SK-N-MC (cell line): ENCODE measurements around the gene PSTPIP1.

Experiments
- DNase-seq: peaks from one replicate; pipeline ENCODE4 v3.0.0-alpha.2; 2011; ENCODE audit warnings: low read depth, low spot score
- H3K27ac ChIP-seq: fragments of 200-600 bp; sonication (generic); 2 replicates; pipeline ENCODE4 v1.5.1; 2016; ENCODE audit warnings: mixed run types
- H3K36me3 ChIP-seq: fragments of 200-600 bp; sonication (generic); 2 replicates; pipeline ENCODE4 v1.6.1; 2017; ENCODE audit warnings: antibody characterized with exemption, low read length, mixed read lengths; ENCODE audit not compliant: insufficient read depth
- H3K4me3 ChIP-seq: fragments of 200-600 bp; sonication (generic); 2 replicates; pipeline ENCODE4 v1.5.1; 2016
- H3K9ac ChIP-seq: fragments of 200-600 bp; sonication (generic); 2 replicates; pipeline ENCODE4 v1.8.0; 2017; ENCODE audit warnings: mixed run types, mixed read lengths; ENCODE audit not compliant: insufficient read length
- H3K9me3 ChIP-seq: fragments of 200-600 bp; sonication (generic); 2 replicates; pipeline ENCODE4 v1.6.1; 2017; ENCODE audit warnings: low read depth, mild to moderate bottlenecking, antibody characterized with exemption, low read length, moderate library complexity, mixed read lengths
- EZH2 ChIP-seq: fragments of 200-600 bp; sonication (generic); IDR thresholded peaks from one replicate; pipeline ENCODE4 v1.6.1; 2017; ENCODE audit warnings: antibody characterized with exemption
- FOXP2 ChIP-seq: optimal IDR thresholded peaks from 2 replicates; pipeline ENCODE3; 2011; ENCODE audit warnings: mild to moderate bottlenecking, moderate library complexity; ENCODE audit not compliant: insufficient read depth; ENCODE audit errors: extremely low read length, control extremely low read depth
- POLR2AphosphoS5 ChIP-seq: IDR thresholded peaks from 2 replicates; pipeline ENCODE4 v1.6.1; 2012; ENCODE audit warnings: mild to moderate bottlenecking, low read depth, low read length, borderline replicate concordance

The PSTPIP1 gene

DNA sequence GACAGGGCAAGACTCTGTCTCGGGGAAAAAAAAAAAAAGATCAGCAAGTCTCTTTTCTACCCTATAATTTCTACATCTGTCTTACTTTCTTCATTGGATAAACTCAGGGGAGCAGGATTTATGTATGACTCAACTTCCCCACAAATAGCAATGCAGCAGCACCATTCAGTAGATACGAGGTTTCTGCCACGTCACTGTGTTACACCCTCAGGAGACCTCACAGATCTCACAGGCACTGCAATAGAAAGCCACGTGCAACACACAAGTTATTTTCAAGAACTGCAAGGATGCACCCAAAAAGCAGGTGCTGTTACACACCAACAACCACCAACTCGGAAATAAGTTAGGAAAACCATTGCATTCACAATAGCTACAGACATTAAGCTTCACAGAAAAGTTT, 45.7 kb downstream of the PSTPIP1 start:
- TF ChIP-seq EZH2 = no peak
- no peak for TF ChIP-seq POLR2AphosphoS5
- no peak for TF ChIP-seq FOXP2
- H3K36me3 ChIP-seq = peaks cover 51% of the 10 kb centered on the region
- no peaks in the 10 kb centered on the region for H3K9me3 ChIP-seq
- no peak overlapping the region for H3K4me3 ChIP-seq
- no peak overlapping the region for H3K27ac ChIP-seq
- DNase-seq = no peak
- no peak overlapping the region for H3K9ac ChIP-seq

DNA sequence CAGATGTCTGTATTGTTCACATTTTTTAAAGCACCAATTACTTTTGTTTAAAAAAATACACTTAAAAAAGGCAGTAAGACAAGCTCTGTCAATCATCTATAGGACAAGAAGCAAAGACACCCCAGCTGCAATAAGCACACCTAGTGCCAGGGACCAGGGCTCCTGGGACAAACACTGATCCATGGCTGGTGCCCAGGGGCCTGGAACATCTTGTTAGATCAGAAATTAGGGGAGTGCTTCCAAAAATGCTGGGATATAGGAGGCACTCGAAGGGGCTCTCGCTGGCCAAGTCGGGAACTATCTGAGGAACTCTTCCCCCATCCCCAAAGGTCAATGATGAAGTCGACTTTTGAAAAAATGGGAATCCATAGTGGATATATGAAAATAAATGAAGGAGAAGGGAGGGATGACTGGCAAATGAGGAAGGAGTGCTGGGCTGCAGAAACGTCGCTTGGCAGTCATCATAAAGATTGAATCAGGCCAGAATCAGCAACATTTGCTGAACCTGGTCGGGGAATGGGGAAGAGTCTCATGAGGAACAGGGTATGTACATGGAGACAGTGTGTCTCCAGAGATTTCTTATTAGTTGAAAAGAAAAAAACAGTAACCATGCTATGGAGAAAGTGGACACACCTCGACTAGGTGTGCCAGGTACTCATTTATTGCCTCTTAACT, 47.5 kb downstream of the PSTPIP1 start:
- DNase-seq = no peak
- no peak overlapping the region for H3K9ac ChIP-seq
- no peak for TF ChIP-seq FOXP2
- no peak for TF ChIP-seq POLR2AphosphoS5
- TF ChIP-seq EZH2 = no peak
- no peaks in the 10 kb centered on the region for H3K9me3 ChIP-seq
- H3K27ac ChIP-seq = no peak overlapping the region
- H3K36me3 ChIP-seq = peaks cover 68% of the 10 kb centered on the region
- no peak overlapping the region for H3K4me3 ChIP-seq

DNA sequence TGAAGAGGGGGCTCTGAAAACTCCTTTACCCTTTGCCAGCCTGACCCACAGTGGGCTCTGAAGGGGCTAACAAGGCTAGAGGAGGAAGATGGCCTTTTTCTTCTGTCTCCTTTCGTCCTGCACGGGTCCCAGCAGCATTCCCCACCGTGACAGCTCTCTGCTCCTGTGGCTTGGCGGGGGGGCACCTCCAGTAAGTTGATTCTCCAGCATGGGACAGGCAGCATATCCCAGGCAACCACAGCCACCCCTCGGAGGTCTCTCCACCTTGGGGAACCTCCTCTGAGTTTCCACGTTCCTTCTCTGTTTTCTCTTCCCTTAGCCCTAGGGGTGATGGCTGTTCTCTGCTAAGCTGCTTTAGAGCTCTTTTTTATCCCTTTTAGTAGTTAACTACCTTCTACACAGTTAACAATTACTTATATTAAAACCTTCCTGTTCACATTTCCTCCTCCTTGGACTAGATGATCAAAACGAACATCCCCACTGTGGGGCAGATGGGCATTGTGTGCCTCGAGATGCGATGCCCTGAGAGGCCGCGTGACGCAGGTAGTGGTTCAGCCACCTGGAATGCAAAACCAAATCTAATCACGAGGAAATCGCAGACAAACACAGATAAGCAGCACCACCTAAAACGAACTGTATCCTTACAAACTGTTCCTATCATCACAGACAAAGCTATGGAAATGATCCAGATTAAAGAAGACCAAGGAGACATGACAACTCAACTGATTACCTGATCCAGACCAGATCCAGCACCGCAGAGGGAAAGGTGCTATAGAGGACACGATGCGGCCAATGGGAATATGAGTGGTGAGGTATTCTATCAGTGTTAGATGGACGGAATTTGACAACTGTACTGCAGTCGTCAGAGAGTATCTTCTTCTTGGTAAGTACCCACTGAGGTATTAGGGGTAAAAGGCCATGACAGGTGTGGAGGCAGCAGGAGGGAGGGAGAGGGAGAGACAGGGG, 48.3 kb downstream of the PSTPIP1 start:
- no peak for TF ChIP-seq FOXP2
- TF ChIP-seq EZH2 = no peak
- TF ChIP-seq POLR2AphosphoS5 = no peak
- Histone ChIP-seq H3K27ac (no peak overlapping the region), H3K9ac (no peak overlapping the region), H3K9me3 (no peaks in the 10 kb centered on the region), H3K36me3 (peaks cover 77% of the 10 kb centered on the region), H3K4me3 (no peak overlapping the region)
- no peak for DNase-seq

DNA sequence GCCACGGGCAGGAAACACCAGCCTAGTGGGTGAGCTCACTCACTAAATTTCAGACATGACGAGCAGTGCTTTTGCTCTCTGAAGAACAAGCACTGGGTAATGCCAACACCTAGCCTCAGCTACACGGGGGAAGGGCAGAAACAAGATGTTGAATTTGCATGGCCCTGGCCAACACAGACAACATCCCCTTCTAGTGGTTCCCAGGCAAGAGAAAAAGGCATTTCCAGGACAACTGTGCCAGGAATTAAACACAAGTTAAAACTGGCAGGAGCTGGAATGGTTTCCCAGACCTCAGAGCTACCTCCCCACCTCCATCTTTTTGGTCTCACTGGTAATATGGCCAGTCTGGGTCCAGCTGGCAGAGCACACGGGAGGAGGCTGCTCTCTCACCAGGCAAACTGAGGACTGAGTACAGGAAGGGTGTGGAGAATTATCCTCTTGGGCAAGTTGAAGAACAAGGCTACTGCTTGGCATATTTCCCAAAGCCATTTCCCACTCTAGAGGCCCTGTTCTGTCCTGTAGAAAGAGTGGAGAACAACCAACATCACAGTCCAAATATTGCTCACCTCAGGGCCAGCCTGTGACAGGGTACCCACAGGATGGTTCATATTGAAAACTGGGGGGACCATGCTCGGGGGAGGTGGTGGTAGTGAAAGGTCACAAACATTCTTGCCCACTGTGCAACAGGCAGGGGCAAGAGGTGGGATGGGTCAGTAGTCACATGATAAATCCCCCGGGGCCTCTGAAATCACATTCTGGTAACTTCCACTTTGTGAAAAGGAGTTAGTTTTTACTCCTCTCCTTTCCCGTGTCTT, 49.5 kb downstream of the PSTPIP1 start:
- Histone ChIP-seq H3K36me3 (peaks cover 80% of the 10 kb centered on the region), H3K9ac (no peak overlapping the region), H3K4me3 (no peak overlapping the region), H3K27ac (no peak overlapping the region), H3K9me3 (no peaks in the 10 kb centered on the region)
- no peak for TF ChIP-seq FOXP2
- no peak for TF ChIP-seq EZH2
- no peak for TF ChIP-seq POLR2AphosphoS5
- no peak for DNase-seq

DNA sequence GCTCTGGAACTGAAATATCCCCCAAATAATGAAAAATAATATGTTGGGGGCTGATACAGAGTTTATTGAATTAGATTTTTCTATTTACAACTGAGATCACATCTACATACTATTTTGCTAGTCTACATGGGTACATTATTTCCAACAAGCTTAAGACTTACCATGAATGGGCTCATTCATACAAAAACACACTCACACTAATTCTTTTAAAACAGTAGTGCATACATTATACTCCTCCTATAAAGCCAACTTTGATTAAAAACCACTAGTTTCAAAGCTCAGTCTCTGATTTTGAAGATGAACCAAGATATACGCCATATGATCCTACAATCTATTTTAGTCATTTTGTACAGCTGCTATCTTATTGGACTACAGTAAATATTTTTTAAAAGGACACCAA, 51.1 kb downstream of the PSTPIP1 start:
- Histone ChIP-seq H3K9ac (no peak overlapping the region), H3K4me3 (no peak overlapping the region), H3K27ac (no peak overlapping the region), H3K36me3 (peaks cover 91% of the 10 kb centered on the region), H3K9me3 (no peaks in the 10 kb centered on the region)
- TF ChIP-seq FOXP2 (no peak), POLR2AphosphoS5 (no peak)
- no peak for DNase-seq

DNA sequence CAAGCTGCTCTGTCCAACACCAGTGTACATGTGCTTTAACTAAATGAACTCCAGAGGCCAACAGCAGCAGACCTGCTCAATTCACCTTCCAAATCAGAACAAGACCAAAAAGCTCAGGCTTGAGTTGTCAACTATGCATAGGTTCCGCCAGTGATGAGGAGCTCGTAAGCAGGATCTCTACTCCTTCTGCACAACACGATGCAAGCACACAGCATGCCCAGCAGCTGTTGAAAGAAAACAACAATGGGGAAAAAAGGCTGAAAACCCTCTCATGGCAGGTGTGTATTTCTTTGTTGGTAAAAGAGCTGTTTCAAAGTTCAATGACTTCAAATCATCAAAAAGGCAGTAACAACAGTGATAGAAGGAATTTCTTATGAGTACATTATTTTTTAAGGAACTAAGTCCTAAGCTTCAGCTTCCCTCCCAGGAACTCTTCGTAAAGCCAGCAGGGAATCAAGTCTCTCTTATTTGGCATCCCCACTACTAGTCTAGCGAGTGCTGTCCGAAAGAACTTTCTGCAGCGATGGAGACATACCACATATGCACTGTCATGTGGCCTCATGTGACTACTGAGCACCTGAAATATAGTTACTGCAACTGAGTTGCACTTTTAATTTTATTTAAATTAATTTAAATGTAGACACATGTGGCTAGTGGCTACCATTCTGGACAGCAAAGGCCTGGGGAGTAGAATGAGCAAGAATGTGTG, 51.9 kb downstream of the PSTPIP1 start:
- H3K9me3 ChIP-seq = no peaks in the 10 kb centered on the region
- no peak overlapping the region for H3K9ac ChIP-seq
- peaks cover 97% of the 10 kb centered on the region for H3K36me3 ChIP-seq
- no peak for DNase-seq
- no peak for TF ChIP-seq EZH2
- TF ChIP-seq FOXP2 = no peak
- no peak for TF ChIP-seq POLR2AphosphoS5
- H3K27ac ChIP-seq = no peak overlapping the region
- H3K4me3 ChIP-seq = no peak overlapping the region

DNA sequence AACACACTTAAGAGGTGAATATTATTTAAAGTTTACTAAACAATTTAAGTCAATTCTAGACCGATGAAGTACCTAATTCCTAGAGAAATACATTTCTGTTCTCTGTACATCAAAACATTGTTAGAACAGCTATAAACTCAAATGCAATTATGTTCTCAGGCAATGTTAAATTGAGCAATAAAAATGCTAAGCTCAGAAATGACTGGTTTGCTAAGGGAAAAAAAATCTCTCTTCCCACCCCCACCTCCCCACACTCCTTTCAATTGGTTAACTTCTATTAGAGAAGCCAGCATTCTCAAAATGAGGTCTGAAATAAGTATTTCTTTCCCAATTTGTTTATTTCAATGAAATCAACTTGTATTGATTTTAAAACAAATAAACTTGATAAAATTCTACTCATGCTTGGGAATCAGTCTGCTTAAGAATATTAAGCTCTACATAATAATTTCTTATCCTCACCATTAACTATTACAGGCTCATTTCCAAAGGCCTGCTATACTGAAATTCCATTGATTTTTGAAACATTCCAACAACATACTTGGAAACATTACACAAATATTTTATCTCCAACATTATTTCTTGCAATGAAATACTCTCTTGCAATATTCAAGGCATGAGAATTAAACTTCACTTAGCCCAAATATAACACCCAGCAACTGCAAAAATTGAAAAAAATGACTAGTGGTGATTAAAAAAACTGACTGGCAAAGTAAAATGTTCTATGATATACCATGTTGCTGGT, 53.4 kb downstream of the PSTPIP1 start:
- Histone ChIP-seq H3K27ac (peak overlapping the region; percentile 55), H3K9ac (no peak overlapping the region), H3K9me3 (no peaks in the 10 kb centered on the region), H3K36me3 (peaks cover 96% of the 10 kb centered on the region), H3K4me3 (no peak overlapping the region)
- no peak for DNase-seq
- no peak for TF ChIP-seq FOXP2
